ENCODE results near the gene AKAP6. TPM values are rescaled to one million over a fixed set of nuclear protein-coding genes. Genes with fewer than 3 reads are reported as not detected.

The AKAP6 gene
- total and polyA plus RNA-seq, 4 donors: 0.42 to 3.2 (median 1.7) TPM

GRCh38 chr14:32494609-32495434 lies 165.7 kb downstream of the AKAP6 start (continued):
- TF ChIP-seq CTCF (IDR thresholded peaks at IDR 0.05; ENCODE audit: low read depth, low read length, missing input control) (no peak), TAF1 (conservative IDR thresholded peaks at IDR 0.05) (no peak), GABPA (IDR thresholded peaks at IDR 0.05 in 1 of 2, conservative IDR thresholded peaks at IDR 0.05 in 1 of 2) (no peak), ATF3 (IDR thresholded peaks at IDR 0.05) (no peak), HNF4G (IDR thresholded peaks at IDR 0.05) (no peak), FOXA2 (IDR thresholded peaks at IDR 0.05) (no peak), HNF4A (conservative IDR thresholded peaks at IDR 0.05) (no peak), RXRA (IDR thresholded peaks at IDR 0.05) (no peak)

GRCh38 chr14:32495435-32495734 lies 166.3 kb downstream of the AKAP6 start:
- no peaks in the 10 kb centered on the region for H3K36me3 ChIP-seq (ENCODE audit: control insufficient read depth in 4 of 4, insufficient read depth in 3 of 4, low read depth in 1 of 4, low read length in 3 of 4)
- WGBS: 86% methylated on average over 6 of the region's 6 CpGs
- no peak for DNase-seq (ENCODE audit: low spot score)
- no peak overlapping the region for H3K27ac ChIP-seq (ENCODE audit: low read depth in 1 of 2, low read length in 2 of 2)
- H3K27me3 ChIP-seq (ENCODE audit: control insufficient read depth in 4 of 4, insufficient read depth in 4 of 4, low read length in 3 of 4): no peaks in the 10 kb centered on the region
- H3K9me3 ChIP-seq (ENCODE audit: control insufficient read depth in 4 of 4, low read length in 3 of 4): no peaks in the 10 kb centered on the region
- H3K9ac ChIP-seq (ENCODE audit: low read depth in 1 of 2, low read length in 2 of 2): no peak overlapping the region
- H3K4me3 ChIP-seq (ENCODE audit: low read depth in 1 of 3, low read length in 3 of 3): no peak overlapping the region
- H3K4me1 ChIP-seq (ENCODE audit: control insufficient read depth in 4 of 4, insufficient read depth in 4 of 4, low read length in 3 of 4): no peaks in the 10 kb centered on the region
- no peak for TF ChIP-seq TAF1 (conservative IDR thresholded peaks at IDR 0.05)
- no peak for TF ChIP-seq HNF4A (conservative IDR thresholded peaks at IDR 0.05)
- TF ChIP-seq FOXA2 (IDR thresholded peaks at IDR 0.05): no peak
- no peak for TF ChIP-seq CTCF (IDR thresholded peaks at IDR 0.05; ENCODE audit: low read depth, low read length, missing input control)
- no peak for TF ChIP-seq FOXA1 (IDR thresholded peaks at IDR 0.05)
- TF ChIP-seq MAX (IDR thresholded peaks at IDR 0.05): no peak
- no peak for TF ChIP-seq RAD21 (IDR thresholded peaks at IDR 0.05)

GRCh38 chr14:32497248-32497647 lies 168.2 kb downstream of the AKAP6 start:
- TF ChIP-seq GABPA (IDR thresholded peaks at IDR 0.05 in 1 of 2, conservative IDR thresholded peaks at IDR 0.05 in 1 of 2) (no peak), RAD21 (IDR thresholded peaks at IDR 0.05) (no peak), EGR1 (IDR thresholded peaks at IDR 0.05; ENCODE audit: low read depth in 2 of 2) (no peak), JUND (IDR thresholded peaks at IDR 0.05) (no peak), HNF4G (IDR thresholded peaks at IDR 0.05) (no peak), RXRA (IDR thresholded peaks at IDR 0.05) (no peak), CTCF (IDR thresholded peaks at IDR 0.05; ENCODE audit: low read depth, low read length, missing input control) (no peak), FOXA1 (IDR thresholded peaks at IDR 0.05) (no peak), TAF1 (conservative IDR thresholded peaks at IDR 0.05) (no peak), MAX (IDR thresholded peaks at IDR 0.05) (no peak)
- H3K27ac ChIP-seq (ENCODE audit: low read depth in 1 of 2, low read length in 2 of 2): no peak overlapping the region
- DNase-seq (ENCODE audit: low spot score): no peak
- no peaks in the 10 kb centered on the region for H3K27me3 ChIP-seq (ENCODE audit: control insufficient read depth in 4 of 4, insufficient read depth in 4 of 4, low read length in 3 of 4)
- H3K9ac ChIP-seq (ENCODE audit: low read depth in 1 of 2, low read length in 2 of 2): no peak overlapping the region
- H3K4me3 ChIP-seq (ENCODE audit: low read depth in 1 of 3, low read length in 3 of 3): no peak overlapping the region
- no peaks in the 10 kb centered on the region for H3K36me3 ChIP-seq (ENCODE audit: control insufficient read depth in 4 of 4, insufficient read depth in 3 of 4, low read depth in 1 of 4, low read length in 3 of 4)
- H3K4me1 ChIP-seq (ENCODE audit: control insufficient read depth in 4 of 4, insufficient read depth in 4 of 4, low read length in 3 of 4): no peaks in the 10 kb centered on the region
- H3K9me3 ChIP-seq (ENCODE audit: control insufficient read depth in 4 of 4, low read length in 3 of 4): no peaks in the 10 kb centered on the region
